Left cardiac atrium (tissue), 4 donors: Measurements from ENCODE around the gene RFLNA. TPM values are rescaled to one million over a fixed set of nuclear protein-coding genes. Genes with fewer than 3 reads are reported as not detected.

ENCODE experiments used
- ATAC-seq, 2 donors: fragments of 200-7000 bp; cut with Tn5 transposase; one replicate each; pipeline ENCODE4 v1.9.1; 2020; ENCODE audit warnings: mild to moderate bottlenecking in 2 of 2, moderate library complexity in 2 of 2
- DNase-seq: peaks from one replicate; pipeline ENCODE4 v3.0.0-alpha.2; 2020
- intact Hi-C, 2 donors: fragments of 100-400 bp; cut with DNase I; formaldehyde crosslinking; loops; one replicate each; pipeline versions ENCODE4 v1.14.1 to v1.15.1; 2022 to 2023
- total RNA-seq, 2 donors: library from RNA; stranded (reverse); fragmentation: NEBNext Ultra II Directional; extraction: Animal tissue kit (Norgen Biotek cat#: 25700); gene quantifications; one replicate each; pipeline ENCODE4 v1.2.1, GENCODE V29; 2021
- donor health status: DM: no; HTN: yes; CAD: no.
- donor health status: DM: no; HTN: yes; CAD: no; lungs with severe emphysema.
- donor health status: DM: yes; HTN: yes; CAD: no.
- donor health status: Dilated cardiomyopathy.

The RFLNA gene
- total RNA-seq, 2 donors from 2014 or later = 0.47 to 0.52 TPM

GRCh38 chr12:124346425-124347168, 51.7 kb downstream of the RFLNA start:
- ATAC-seq (no peak), DNase-seq (no peak)
- intact Hi-C loops = no loop called here

GRCh38 chr12:124347335-124347734, 52.4 kb downstream of the RFLNA start:
- no peak for ATAC-seq
- intact Hi-C loops = no loop called here
- no peak for DNase-seq

- intact Hi-C loops = no loop called here
- DNase-seq (no peak), ATAC-seq (no peak)
Measured at GRCh38 chr12:124347805-124348658, 53.1 kb downstream of the RFLNA start.

- ATAC-seq = no peak
- intact Hi-C loops = no loop called here
- DNase-seq = no peak
Measured at GRCh38 chr12:124348659-124349380, 53.9 kb downstream of the RFLNA start.

- intact Hi-C loops = loop anchor here in 1 of 2 donors (10.0 kb wide), 1 partner anchor 414 kb away; no protein-coding TSS in a partner anchor
- no peak for DNase-seq
- ATAC-seq = no peak
Measured at GRCh38 chr12:124350491-124350890, 55.6 kb downstream of the RFLNA start.

GRCh38 chr12:124351422-124351821, 56.5 kb downstream of the RFLNA start:
- intact Hi-C loops = loop anchor here in 1 of 2 donors (10.0 kb wide), 1 partner anchor 413 kb away; no protein-coding TSS in a partner anchor
- ATAC-seq = no peak

GRCh38 chr12:124352257-124352656, 57.4 kb downstream of the RFLNA start:
- intact Hi-C loops = loop anchor here in 1 of 2 donors (10.0 kb wide), 1 partner anchor 413 kb away; no protein-coding TSS in a partner anchor
- DNase-seq = no peak
- ATAC-seq = no peak

More at GRCh38 chr12:124351422-124351821, 56.5 kb downstream of the RFLNA start:
- DNase-seq = no peak

- intact Hi-C loops = loop anchor here in 1 of 2 donors (10.0 kb wide), 1 partner anchor 412 kb away; no protein-coding TSS in a partner anchor
- DNase-seq (peak; percentile 74), ATAC-seq (peak; percentile 27 to 61)
Measured at GRCh38 chr12:124352839-124353238, 57.9 kb downstream of the RFLNA start.

- DNase-seq (no peak), ATAC-seq (no peak)
- intact Hi-C loops = loop anchor here in 1 of 2 donors (10.0 kb wide), 1 partner anchor 410 kb away; no protein-coding TSS in a partner anchor
Measured at GRCh38 chr12:124354400-124354799, 59.5 kb downstream of the RFLNA start.

GRCh38 chr12:124356221-124356620, 61.3 kb downstream of the RFLNA start:
- intact Hi-C loops = loop anchor here in 1 of 2 donors (10.0 kb wide), 1 partner anchor 409 kb away; no protein-coding TSS in a partner anchor
- DNase-seq (no peak), ATAC-seq (no peak)

- ATAC-seq (no peak), DNase-seq (no peak)
- intact Hi-C loops = loop anchor here in 1 of 2 donors (10.0 kb wide), 1 partner anchor 407 kb away; no protein-coding TSS in a partner anchor
Measured at GRCh38 chr12:124357616-124358015, 62.7 kb downstream of the RFLNA start.

- ATAC-seq (no peak), DNase-seq (no peak)
- intact Hi-C loops = loop anchor here in 1 of 2 donors (10.0 kb wide), 1 partner anchor 406 kb away; no protein-coding TSS in a partner anchor
Measured at GRCh38 chr12:124358572-124358971, 63.7 kb downstream of the RFLNA start.

- ATAC-seq (peak; percentile 76 to 92), DNase-seq (peak; percentile 88)
- intact Hi-C loops = loop anchor here (10.0 kb wide), 3 partner anchors 65 to 405 kb away; no protein-coding TSS in a partner anchor
Measured at GRCh38 chr12:124359671-124360581, 65.0 kb downstream of the RFLNA start.

- intact Hi-C loops = loop anchor here (10.0 kb wide), 2 partner anchors 63 to 93 kb away; no protein-coding TSS in a partner anchor
- no peak for ATAC-seq
- DNase-seq = no peak
Measured at GRCh38 chr12:124361074-124361970, 66.4 kb downstream of the RFLNA start.

- no peak for ATAC-seq
- no peak for DNase-seq
- intact Hi-C loops = loop anchor here (10.0 kb wide), 2 partner anchors 63 to 93 kb away; no protein-coding TSS in a partner anchor
Measured at GRCh38 chr12:124361996-124362395, 67.1 kb downstream of the RFLNA start.

- DNase-seq (no peak), ATAC-seq (no peak)
- intact Hi-C loops = loop anchor here (10.0 kb wide), 2 partner anchors 61 to 91 kb away; no protein-coding TSS in a partner anchor
Measured at GRCh38 chr12:124363353-124363965, 68.6 kb downstream of the RFLNA start.
